DMS153 (cell line): Measurements from ENCODE around the gene ZNF93.
"Not testable (repeated sequence)": the region's sequence is repeated elsewhere in the genome, so short reads cannot be mapped to it uniquely, and the experiment has no call there.

ENCODE experiments used
- DNase-seq: peaks from one replicate; lab custom pipeline; 2025; lab: John Stamatoyannopoulos, UW

The ZNF93 gene

DNA sequence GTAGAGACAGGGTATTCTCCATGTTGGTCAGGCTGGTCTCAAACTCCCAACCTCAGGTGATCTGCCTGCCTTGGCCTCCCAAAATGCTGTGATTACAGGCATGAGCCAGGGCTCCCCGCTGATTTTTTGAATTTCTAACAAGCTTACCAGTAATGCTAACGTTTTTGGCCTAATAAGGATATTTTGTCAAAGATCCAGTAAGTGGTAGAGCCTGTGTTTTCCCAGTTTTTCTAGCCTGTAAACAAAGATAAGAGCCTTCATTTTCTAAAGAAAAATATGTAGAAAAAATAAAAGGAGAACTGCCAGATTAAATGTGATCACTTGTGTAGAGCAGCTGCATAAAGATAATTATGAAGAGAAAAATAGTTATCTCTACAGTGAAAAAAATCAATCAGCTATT is 37.7 kb downstream of the ZNF93 start:
- no peak for DNase-seq

- no peak for DNase-seq
Measured at GRCh38 chr19:19943848-19944582, 43.3 kb downstream of the ZNF93 start.

DNA sequence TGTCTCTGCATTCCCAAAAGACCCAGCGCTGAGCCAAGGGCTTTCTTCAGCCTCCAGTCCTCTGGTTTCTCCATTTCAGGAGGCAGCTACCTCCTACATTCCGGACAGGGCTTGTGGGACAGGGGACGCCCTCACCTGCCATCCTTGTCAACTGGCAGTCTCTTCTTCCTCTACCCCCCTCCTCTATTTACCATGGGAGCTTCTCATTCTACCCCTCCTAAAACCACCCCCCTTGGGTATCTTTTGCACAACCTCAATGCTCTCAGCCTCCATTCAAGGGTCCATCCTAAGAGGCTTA is 43.8 kb downstream of the ZNF93 start:
- no peak for DNase-seq

GRCh38 chr19:19946226-19946625 is 45.5 kb downstream of the ZNF93 start:
- no peak for DNase-seq

DNA sequence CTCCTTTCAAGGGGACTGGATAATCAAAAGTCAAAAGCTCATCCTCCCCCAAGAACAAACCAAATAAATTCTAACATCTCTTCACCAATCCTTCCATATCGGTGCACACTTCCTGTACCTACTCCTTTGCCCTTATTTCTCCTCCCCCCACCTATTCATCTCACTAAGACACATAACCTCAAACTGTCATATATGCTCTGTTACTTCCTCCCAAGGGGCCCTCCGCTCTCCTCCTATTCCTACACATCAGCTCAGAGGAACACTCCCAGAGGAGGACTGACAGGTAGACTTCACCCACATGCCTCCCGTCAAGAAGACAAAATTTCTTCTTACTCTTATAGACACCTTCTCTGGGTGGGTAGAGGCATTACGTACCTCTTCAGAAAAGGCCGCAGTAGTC is 48.1 kb downstream of the ZNF93 start:
- no peak for DNase-seq

DNA sequence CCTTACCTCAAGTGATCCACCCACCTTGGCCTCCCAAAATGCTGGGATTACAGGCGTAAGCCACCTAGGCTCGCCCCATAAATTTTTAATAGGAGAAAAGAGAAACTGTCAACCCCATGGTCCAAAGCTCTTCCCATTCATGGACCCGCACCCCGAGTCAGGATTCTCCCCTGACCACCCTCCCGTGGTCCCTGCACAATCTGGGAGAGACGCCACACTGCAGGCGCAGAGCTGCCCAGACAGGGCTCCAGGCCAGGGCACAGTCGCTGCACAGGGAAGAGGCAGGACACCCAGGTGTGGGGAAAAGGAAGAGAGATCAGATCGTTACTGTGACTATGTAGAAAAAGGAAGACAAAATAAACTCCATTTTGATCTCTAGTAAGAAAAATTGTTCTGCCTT is 54.5 kb downstream of the ZNF93 start:
- DNase-seq = no peak

DNA sequence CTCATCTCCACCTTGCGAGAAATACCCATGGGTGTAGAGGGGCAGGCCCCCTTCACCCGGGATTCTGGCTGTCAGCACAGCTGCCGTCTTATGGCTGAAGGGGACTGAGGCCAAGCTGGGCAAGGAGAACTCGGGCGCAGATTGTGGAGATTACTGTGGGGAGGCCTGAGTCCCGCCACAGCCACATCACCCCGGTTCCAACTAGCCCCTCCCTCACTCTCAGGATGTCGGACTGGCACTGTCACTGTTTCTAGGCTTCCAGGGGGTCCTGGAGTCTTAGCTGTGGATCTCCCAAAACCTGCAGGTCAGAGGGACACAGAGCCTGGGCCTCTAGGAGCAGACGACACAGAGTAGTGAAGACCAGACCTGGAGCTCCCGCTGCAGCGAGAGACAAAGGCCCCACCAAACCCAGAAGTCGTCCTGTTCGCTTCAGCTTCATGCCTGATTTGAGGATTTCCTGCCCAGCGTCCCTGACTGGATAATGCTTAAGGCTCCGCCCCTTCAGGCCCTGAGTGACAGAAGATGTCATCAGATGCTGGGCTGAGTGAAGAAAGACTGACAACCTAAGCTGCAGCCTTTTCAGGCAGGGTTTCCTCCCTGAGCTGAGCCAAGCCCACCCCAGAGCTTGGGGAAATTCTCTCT is 55.8 kb downstream of the ZNF93 start:
- no peak for DNase-seq

DNA sequence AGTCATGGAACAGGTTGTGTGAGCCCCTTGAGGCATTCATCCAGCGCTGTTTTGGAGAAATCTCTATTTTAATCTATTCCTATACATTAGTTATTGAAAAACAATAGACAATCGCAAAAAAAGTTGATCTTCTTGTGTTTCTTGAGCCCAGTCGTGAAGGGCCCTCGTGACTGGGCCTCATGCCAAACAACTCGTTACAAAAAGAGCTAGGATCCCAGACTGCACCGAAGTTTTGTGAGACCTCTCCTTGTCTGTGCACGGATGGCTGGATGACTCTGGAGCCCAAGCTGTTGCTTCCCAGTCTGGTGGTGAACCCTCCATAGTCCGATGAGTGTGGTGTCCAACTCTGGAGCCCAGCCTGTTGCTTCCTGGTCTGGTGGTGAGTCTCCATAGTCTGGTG is 57.0 kb downstream of the ZNF93 start:
- not testable (repeated sequence) for DNase-seq

DNA sequence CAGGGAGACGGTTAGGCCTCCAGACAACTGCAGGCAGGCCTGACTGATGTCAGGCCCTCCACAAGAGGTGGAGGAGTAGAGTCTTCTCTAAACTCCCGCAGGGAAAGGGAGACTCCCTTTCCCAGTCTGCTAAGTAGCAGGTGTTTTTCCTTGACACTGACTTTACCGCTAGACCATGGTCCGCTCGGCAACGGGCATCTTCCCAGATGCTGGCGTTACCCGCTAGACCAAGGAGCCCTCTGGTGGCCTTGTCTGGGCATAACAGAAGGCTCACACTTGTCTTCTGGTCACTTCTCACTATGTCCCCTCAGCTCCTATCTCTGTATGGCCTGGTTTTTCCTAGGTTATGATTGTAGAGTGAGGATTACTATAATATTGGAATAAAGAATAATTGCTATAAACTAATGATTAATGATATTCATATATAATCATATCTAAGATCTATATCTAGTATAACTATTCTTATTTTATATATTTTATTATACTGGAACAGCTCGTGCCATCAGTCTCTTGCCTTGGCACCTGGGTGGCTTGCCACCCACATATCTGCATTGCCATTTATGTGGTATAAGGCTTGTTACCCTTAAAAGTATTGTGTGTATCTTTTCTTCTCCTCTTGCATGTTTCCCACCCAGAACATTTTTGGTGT is 58.5 kb downstream of the ZNF93 start:
- peak; percentile 3 for DNase-seq

GRCh38 chr19:19964416-19964815 is 63.7 kb downstream of the ZNF93 start:
- no peak for DNase-seq

GRCh38 chr19:19966126-19966525 is 65.4 kb downstream of the ZNF93 start:
- not testable (repeated sequence) for DNase-seq

DNA sequence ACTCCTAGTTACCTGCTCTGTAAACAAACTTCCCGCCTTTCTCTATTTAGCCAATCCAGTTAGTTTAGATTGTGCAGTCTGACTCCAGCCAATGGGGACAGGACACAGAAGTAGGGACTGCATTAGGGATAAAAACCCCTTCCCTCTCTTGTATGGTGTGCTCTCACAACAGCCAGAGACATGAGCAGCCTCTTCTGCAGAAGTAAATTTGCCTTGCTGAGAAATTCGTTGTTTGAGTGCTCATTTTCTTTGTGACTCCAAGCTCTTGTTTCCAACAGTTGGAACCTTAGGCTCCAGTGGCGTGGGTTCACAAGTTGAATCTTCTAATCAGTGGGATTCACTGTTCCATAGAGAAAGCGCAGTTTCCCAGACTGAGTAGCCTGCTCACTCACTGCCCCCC is 66.1 kb downstream of the ZNF93 start:
- no peak for DNase-seq
